Tibial nerve (tissue), 3 donors: ENCODE results near the gene FANCG.

ENCODE experiments used
- POLR2A ChIP-seq, 2 donors: fragments of 450-650 bp; IDR thresholded peaks; one replicate each; pipeline ENCODE4 v1.6.1; 2017; ENCODE audit warnings: antibody characterized with exemption in 2 of 2, mild to moderate bottlenecking in 2 of 2, moderate library complexity in 2 of 2
- TF ChIP-seq, protein P1 (sequence below), 5 experiments: fragments of 200-600 bp in 3 of 5; fragments of 450-650 bp in 2 of 5; sonication (generic) in 3 of 5; IDR thresholded peaks; one replicate each; pipeline ENCODE4 v1.5.1; 2016 to 2019; ENCODE audit warnings: antibody characterized with exemption in 5 of 5, mild to moderate bottlenecking in 3 of 5, moderate library complexity in 2 of 5

DNA sequence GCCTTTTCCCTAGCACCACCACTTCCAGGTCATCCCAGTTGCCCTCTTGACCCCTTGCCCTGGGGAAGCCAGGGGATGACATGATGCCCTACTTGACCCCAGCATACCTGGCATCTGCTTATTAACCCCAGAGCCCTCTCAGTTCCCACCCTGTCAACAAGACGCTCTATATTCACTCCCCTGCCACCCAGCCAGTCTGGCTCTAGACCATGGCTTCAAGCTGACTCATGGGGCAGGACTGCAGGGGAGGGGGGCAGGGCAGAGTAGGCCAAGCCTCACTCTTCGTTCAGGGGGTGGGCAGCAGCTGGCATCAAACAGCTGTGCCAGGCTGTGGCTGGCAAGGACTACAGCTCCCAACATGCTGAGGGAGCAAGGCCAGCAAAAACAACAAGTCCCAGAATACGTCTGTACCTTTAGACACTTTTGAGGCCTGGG lies 30.6 kb upstream of the FANCG start:
- TF ChIP-seq POLR2A (IDR thresholded peaks at IDR 0.05), result no peak
- TF ChIP-seq, protein P1, sequence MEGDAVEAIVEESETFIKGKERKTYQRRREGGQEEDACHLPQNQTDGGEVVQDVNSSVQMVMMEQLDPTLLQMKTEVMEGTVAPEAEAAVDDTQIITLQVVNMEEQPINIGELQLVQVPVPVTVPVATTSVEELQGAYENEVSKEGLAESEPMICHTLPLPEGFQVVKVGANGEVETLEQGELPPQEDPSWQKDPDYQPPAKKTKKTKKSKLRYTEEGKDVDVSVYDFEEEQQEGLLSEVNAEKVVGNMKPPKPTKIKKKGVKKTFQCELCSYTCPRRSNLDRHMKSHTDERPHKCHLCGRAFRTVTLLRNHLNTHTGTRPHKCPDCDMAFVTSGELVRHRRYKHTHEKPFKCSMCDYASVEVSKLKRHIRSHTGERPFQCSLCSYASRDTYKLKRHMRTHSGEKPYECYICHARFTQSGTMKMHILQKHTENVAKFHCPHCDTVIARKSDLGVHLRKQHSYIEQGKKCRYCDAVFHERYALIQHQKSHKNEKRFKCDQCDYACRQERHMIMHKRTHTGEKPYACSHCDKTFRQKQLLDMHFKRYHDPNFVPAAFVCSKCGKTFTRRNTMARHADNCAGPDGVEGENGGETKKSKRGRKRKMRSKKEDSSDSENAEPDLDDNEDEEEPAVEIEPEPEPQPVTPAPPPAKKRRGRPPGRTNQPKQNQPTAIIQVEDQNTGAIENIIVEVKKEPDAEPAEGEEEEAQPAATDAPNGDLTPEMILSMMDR (IDR thresholded peaks at IDR 0.05), result no peak
